Endothelial cell of umbilical vein (primary cell): ENCODE data around the gene KIN. TPM values are rescaled to one million over a fixed set of nuclear protein-coding genes. Genes with fewer than 3 reads are reported as not detected.

Experiments
- BruUV-seq: library from RNA; stranded (reverse); fragments of 400-500 nt; replicated peaks from 2 replicates; lab custom pipeline; 2021; lab: Mats Ljungman, UMichigan
- CTCF ChIA-PET: fragments of 300-600, 350-600 bp; sonication (Branson Sonifier 250); formaldehyde crosslinking; loops from one replicate; lab custom pipeline; 2021; ENCODE audit warnings: antibody characterized with exemption, inconsistent platforms; lab: Charles Lee
- POLR2A ChIA-PET: fragments of 300-600, 350-600 bp; sonication (Branson Sonifier 250); formaldehyde crosslinking; loops from one replicate; lab custom pipeline; 2021; ENCODE audit warnings: antibody characterized with exemption, inconsistent platforms; lab: Charles Lee
- DNase-seq: peaks from one replicate; pipeline ENCODE4 v3.0.0-alpha.2; 2011; ENCODE audit warnings: low read depth, low spot score
- FAIRE-seq: peaks from 2 replicates; lab custom pipeline; 2011; peaks lifted over from hg19 to GRCh38; lab: Jason Lieb, UNC
- H2AFZ ChIP-seq: 2 replicates; pipeline ENCODE4 v1.6.0; 2012; ENCODE audit warnings: low read depth, low read length, control low read depth, inconsistent platforms
- H3K27ac ChIP-seq: 2 replicates; pipeline ENCODE4 v1.5.1; 2011; ENCODE audit warnings: low read depth, mild to moderate bottlenecking, control low read depth, low read length, moderate library complexity; ENCODE audit not compliant: insufficient read depth
- H3K27me3 ChIP-seq, 2 experiments: 2 replicates each; pipeline versions ENCODE4 v1.6.0 to v1.6.1; 2011; ENCODE audit warnings: low read length in 2 of 2, mixed read lengths in 1 of 2; ENCODE audit not compliant: control insufficient read depth in 2 of 2, insufficient read depth in 2 of 2
- H3K36me3 ChIP-seq, 2 experiments: 2 replicates in 1 of 2; 3 replicates in 1 of 2; pipeline ENCODE4 v1.5.1; 2011; ENCODE audit warnings: low read length in 2 of 2, mild to moderate bottlenecking in 1 of 2, moderate library complexity in 1 of 2; ENCODE audit not compliant: control insufficient read depth in 2 of 2, insufficient read depth in 2 of 2; ENCODE audit errors: extremely low read depth in 1 of 2
- H3K4me1 ChIP-seq: 3 replicates; pipeline ENCODE4 v1.5.1; 2011; ENCODE audit warnings: mild to moderate bottlenecking, low read length; ENCODE audit not compliant: control insufficient read depth, insufficient read depth; ENCODE audit errors: extremely low read depth
- H3K4me2 ChIP-seq: 2 replicates; pipeline ENCODE4 v1.6.1; 2011; ENCODE audit warnings: low read length, control low read depth, mixed read lengths; ENCODE audit not compliant: insufficient read depth
- H3K4me3 ChIP-seq, 3 experiments: fragments of 200-600 bp in 1 of 3; sonication (generic), shearing (Covaris generic) in 1 of 3; replicated peaks in 1 of 3; 2 replicates each; pipeline ENCODE4 v1.5.1; 2011 to 2016; ENCODE audit warnings: control low read depth in 3 of 3, low read length in 3 of 3, mild to moderate bottlenecking in 2 of 3, inconsistent platforms in 1 of 3, low read depth in 1 of 3, moderate library complexity in 1 of 3; ENCODE audit not compliant: insufficient read depth in 1 of 3
- H3K79me2 ChIP-seq: 2 replicates; pipeline ENCODE4 v1.6.0; 2012; ENCODE audit warnings: low read length, inconsistent platforms; ENCODE audit not compliant: control insufficient read depth, insufficient read depth
- H3K9ac ChIP-seq: replicated peaks from 2 replicates; pipeline ENCODE3; 2011; ENCODE audit warnings: low read length, control low read depth; ENCODE audit not compliant: insufficient read depth; ENCODE audit errors: extremely low read depth
- H3K9me1 ChIP-seq: replicated peaks from 3 replicates; pipeline ENCODE4 v1.6.0; 2011; ENCODE audit warnings: mild to moderate bottlenecking, low read length; ENCODE audit not compliant: control insufficient read depth, insufficient read depth; ENCODE audit errors: extremely low read depth
- H3K9me3 ChIP-seq: replicated peaks from 2 replicates; pipeline ENCODE4 v1.5.1; 2012; ENCODE audit warnings: low read length, inconsistent platforms; ENCODE audit not compliant: control insufficient read depth, insufficient read depth
- H4K20me1 ChIP-seq: replicated peaks from 2 replicates; pipeline ENCODE3; 2011; ENCODE audit warnings: mild to moderate bottlenecking, low read length; ENCODE audit not compliant: control insufficient read depth, insufficient read depth; ENCODE audit errors: extremely low read depth
- CTCF ChIP-seq, 2 donors: IDR thresholded peaks; 1 replicate in 1 of 2; 2 replicates in 1 of 2; pipeline ENCODE4 v1.5.1; 2011; ENCODE audit warnings: low read length in 2 of 2, mild to moderate bottlenecking in 2 of 2, moderate library complexity in 2 of 2, control low read depth in 1 of 2, inconsistent platforms in 1 of 2, low read depth in 1 of 2; ENCODE audit not compliant: insufficient read depth in 1 of 2; ENCODE audit errors: extremely low read depth in 1 of 2
- EZH2 ChIP-seq: IDR thresholded peaks from 2 replicates; pipeline ENCODE4 v1.6.1; 2012; ENCODE audit warnings: borderline replicate concordance, low read depth, mild to moderate bottlenecking, moderate library complexity, low read length, inconsistent platforms; ENCODE audit not compliant: severe bottlenecking
- FOS ChIP-seq: IDR thresholded peaks from 2 replicates; pipeline ENCODE4 v1.6.1; 2011; ENCODE audit warnings: mild to moderate bottlenecking, low read length, moderate library complexity, borderline replicate concordance; ENCODE audit not compliant: insufficient read depth
- GATA2 ChIP-seq: IDR thresholded peaks from 2 replicates; pipeline ENCODE4 v1.7.0; 2011; ENCODE audit warnings: low read depth, mild to moderate bottlenecking, moderate library complexity, mixed read lengths, low read length; ENCODE audit not compliant: insufficient read length, insufficient read depth
- JUN ChIP-seq: IDR thresholded peaks from 2 replicates; pipeline ENCODE4 v1.6.1; 2011; ENCODE audit warnings: borderline replicate concordance, low read depth; ENCODE audit not compliant: insufficient read length, insufficient read depth
- MAX ChIP-seq: IDR thresholded peaks from 2 replicates; pipeline ENCODE4 v1.6.1; 2011; ENCODE audit not compliant: insufficient read depth, insufficient read length
- MYC ChIP-seq: IDR thresholded peaks from one replicate; pipeline ENCODE4 v1.6.1; 2011; ENCODE audit warnings: mild to moderate bottlenecking, low read depth, low read length
- POLR2A ChIP-seq: IDR thresholded peaks from 2 replicates; pipeline ENCODE4 v1.6.1; 2012; ENCODE audit warnings: low read depth, mild to moderate bottlenecking, control low read depth, low read length
- POLR2AphosphoS5 ChIP-seq: IDR thresholded peaks from 2 replicates; pipeline ENCODE4 v1.6.1; 2012; ENCODE audit warnings: low read depth, mild to moderate bottlenecking, control low read depth, low read length, moderate library complexity; ENCODE audit not compliant: insufficient read depth
- dilution Hi-C: fragments of 300-500 bp; cut with MboI; formaldehyde crosslinking; loops from one replicate; pipeline ENCODE4 v1.15.0; 2019; ENCODE audit warnings: low sequenced_read_pairs; ENCODE audit not compliant: extremely low pct_ligation_motif_present
- intact Hi-C: fragments of 100-400 bp; cut with micrococcal nuclease; formaldehyde crosslinking; loops from one replicate; pipeline ENCODE4 v1.10.0; 2022
- polyA plus RNA-seq, 4 experiments: library from polyadenylated mRNA; depleted of rRNA in 3 of 4; stranded (reverse) in 3 of 4; unstranded in 1 of 4; fragments of >200 nt; gene quantifications; 2 replicates each; pipeline versions ENCODE4 v1.2.1 to v1.2.3, GENCODE V29; 2011 to 2012; ENCODE audit warnings: missing spikeins in 1 of 4
- total RNA-seq: library from RNA; stranded (reverse); gene quantifications from 2 replicates; pipeline ENCODE4 v1.2.3, GENCODE V29; 2021

KIN gene
- total and polyA plus RNA-seq, 2 donors (not counting 3 experiments of a cell fraction or from before 2014, with no cell fraction given), result 2.6 to 14.4 TPM

- DNase-seq (no peak), FAIRE-seq (no peak)
- intact Hi-C loops, result no loop called here
- ChIA-PET CTCF (no interaction called here), POLR2A (no interaction called here)
- Histone ChIP-seq H3K4me3 (no peak overlapping the region), H3K4me1 (no peaks in the 10 kb centered on the region), H3K79me2 (no peaks in the 10 kb centered on the region), H3K27ac (no peak overlapping the region), H3K27me3 (no peaks in the 10 kb centered on the region), H2AFZ (no peak overlapping the region), H3K9me3 (no peaks in the 10 kb centered on the region), H3K9me1 (no peaks in the 10 kb centered on the region), H3K4me2 (no peak overlapping the region), H3K9ac (no peak overlapping the region), H4K20me1 (no peaks in the 10 kb centered on the region), H3K36me3 (peaks cover 8 to 16% of the 10 kb centered on the region in 2 experiments)
- TF ChIP-seq JUN, result no peak
- TF ChIP-seq FOS, result no peak
- TF ChIP-seq GATA2, result no peak
- no peak for TF ChIP-seq POLR2A
- TF ChIP-seq CTCF (IDR thresholded peaks at IDR 0.05; ENCODE audit: extremely low read depth in 1 of 2, insufficient read depth in 1 of 2, low read depth in 1 of 2, low read length in 2 of 2), result no peak
- no peak for TF ChIP-seq POLR2AphosphoS5
- no peak for TF ChIP-seq EZH2
- TF ChIP-seq MAX, result no peak
- no peak for TF ChIP-seq MYC
- dilution Hi-C loops, result no loop called here
- no TSS peak for BruUV-seq
These were observed 32.7 kb downstream of the KIN start for GRCh38 chr10:7755103-7755502.
